LNCaP clone FGC (cell line): ENCODE measurements around the gene XBP1.
A peak's percentile ranks its signal among the peaks of the same experiment; 100 is the strongest.
"Not testable (repeated sequence)": the region's sequence is repeated elsewhere in the genome, so short reads cannot be mapped to it uniquely, and the experiment has no call there.

Experiments
- DNase-seq: peaks from one replicate; pipeline ENCODE4 v3.0.0-alpha.2; 2011; ENCODE audit warnings: low read depth
- H3K4me3 ChIP-seq: 2 replicates; pipeline ENCODE4 v1.5.1; 2011; ENCODE audit warnings: mild to moderate bottlenecking, low read depth, low read length, control low read depth
- TF ChIP-seq, protein P1 (sequence below): IDR thresholded peaks from 2 replicates; pipeline ENCODE4 v1.5.1; 2012; ENCODE audit warnings: mild to moderate bottlenecking; ENCODE audit not compliant: control insufficient read depth, insufficient read depth; ENCODE audit errors: extremely low read depth

Gene XBP1

DNA sequence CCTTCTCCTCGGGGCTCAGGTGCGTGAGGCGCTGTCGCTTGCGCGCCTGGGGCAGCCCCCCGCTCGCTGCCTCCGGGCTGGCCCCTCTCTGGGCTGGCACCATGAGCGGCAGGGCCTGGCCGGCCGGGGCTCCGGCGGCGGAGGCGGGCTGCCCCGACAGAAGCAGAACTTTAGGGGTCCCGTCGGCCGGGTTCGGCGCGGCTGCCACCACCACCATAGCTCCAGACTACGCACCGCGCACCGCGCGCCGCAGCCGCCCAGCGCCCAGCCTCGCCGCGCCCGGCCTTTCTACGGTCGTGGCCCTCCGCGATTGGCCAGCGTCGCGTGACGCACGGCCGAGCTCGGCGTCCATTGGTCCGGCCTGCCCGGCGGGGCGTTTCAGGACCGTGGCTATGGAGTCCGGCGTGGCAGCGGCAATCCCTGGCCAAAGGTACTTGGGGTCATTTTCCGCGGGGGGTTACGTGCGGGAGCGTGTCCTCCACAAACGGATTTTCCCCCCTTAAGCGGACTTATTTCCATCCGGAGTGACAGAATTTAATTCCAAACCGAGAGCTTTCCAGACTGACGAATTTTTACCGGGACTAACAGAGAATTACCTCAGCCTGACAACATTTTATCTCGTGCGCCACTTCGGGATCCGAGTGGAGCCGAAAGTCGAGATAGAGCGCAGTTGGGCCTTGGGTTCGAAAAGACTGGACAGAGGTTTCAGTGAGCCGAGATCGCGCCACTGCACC lies at the start of gene XBP1:
TSS of gene XBP1 (minus strand) at position 262 of the 734 bp plus-strand sequence.
- TF ChIP-seq, protein P1, sequence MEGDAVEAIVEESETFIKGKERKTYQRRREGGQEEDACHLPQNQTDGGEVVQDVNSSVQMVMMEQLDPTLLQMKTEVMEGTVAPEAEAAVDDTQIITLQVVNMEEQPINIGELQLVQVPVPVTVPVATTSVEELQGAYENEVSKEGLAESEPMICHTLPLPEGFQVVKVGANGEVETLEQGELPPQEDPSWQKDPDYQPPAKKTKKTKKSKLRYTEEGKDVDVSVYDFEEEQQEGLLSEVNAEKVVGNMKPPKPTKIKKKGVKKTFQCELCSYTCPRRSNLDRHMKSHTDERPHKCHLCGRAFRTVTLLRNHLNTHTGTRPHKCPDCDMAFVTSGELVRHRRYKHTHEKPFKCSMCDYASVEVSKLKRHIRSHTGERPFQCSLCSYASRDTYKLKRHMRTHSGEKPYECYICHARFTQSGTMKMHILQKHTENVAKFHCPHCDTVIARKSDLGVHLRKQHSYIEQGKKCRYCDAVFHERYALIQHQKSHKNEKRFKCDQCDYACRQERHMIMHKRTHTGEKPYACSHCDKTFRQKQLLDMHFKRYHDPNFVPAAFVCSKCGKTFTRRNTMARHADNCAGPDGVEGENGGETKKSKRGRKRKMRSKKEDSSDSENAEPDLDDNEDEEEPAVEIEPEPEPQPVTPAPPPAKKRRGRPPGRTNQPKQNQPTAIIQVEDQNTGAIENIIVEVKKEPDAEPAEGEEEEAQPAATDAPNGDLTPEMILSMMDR, result no peak
- peak; percentile 74 for DNase-seq
- H3K4me3 ChIP-seq, result peak within 1 kb of the TSS; percentile 89

DNA sequence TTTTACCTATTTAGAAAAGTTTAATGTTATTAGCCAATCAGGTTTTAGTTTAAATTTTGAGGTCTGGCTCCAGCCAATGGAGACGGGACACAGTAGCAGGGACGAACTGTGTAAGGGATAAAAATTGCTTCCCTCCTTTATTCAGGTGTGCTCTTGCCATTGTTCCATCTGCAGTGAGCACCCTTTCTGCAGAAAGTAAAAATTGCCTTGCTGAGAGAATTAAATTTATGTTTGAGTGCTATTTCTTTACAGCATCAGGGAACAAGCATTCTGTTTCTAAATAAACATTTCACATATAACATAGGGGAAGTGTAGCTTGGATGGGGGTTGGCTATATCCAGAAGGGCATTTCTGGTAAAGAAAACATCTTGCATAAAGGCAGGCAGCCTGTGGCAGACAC lies 46.6 kb upstream of the XBP1 start:
- H3K4me3 ChIP-seq, result no peak overlapping the region
- TF ChIP-seq, protein P1, result no peak
- DNase-seq, result no peak

DNA sequence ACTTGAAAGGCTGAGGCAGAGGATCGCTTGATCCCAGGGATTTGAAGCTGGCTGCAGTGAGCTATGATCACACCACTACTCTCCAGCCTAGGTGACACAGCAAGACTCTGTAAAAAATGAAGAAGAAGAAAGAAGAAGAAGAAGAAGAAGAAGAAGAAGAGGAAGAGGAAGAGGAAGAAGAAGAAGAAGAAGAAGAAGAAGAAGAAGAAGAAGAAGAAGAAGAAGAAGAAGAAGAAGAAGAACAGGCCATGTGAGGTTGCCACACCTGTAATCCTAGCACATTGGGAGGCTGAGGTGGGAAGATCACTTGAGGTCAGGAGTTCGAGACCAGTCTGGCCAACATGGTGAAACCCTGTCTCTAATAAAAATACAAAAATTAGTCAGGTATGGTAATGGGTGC lies 43.9 kb upstream of the XBP1 start:
- H3K4me3 ChIP-seq, DNase-seq: not testable (repeated sequence)

DNA sequence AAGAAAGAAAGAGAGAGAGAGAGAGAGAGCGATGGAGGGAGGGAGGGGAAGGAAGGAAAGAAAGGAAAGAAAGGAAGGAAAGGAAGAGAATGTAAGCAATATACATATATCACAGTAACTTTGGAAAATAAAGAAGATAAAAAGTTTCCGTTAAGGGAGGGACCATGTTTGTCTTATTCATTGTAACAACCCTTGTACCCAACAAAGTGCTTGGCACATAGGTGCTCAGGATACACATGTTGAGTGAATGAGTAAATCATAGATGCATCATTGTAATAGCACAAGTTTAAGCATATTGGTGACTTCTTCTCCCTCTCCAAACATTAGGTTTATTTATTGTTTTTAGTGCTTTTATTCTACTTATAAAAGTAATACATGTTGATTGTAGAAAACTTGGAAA lies 43.3 kb upstream of the XBP1 start:
- TF ChIP-seq, protein P1, result no peak
- H3K4me3 ChIP-seq, result no peak overlapping the region
- no peak for DNase-seq

DNA sequence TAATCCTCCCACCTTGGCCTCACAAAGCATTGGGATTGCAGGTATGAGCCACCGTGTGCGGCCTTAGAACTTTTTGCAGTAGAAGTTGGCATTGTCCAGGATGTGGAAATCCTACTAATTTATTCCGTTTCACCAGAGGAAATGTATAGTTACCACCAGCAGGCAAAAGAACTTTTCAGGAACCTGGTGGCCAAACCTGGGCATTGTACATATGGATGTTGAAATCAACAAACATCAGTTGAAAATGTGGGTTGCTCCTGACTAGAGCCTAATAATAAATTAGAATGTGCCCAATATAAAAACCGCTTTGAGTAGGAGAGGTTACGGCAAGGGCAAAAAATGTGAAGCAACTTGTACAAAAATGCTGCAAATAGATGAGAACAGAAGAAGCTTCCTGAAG lies 40.7 kb upstream of the XBP1 start:
- no peak overlapping the region for H3K4me3 ChIP-seq
- DNase-seq, result no peak
- TF ChIP-seq, protein P1, result no peak

DNA sequence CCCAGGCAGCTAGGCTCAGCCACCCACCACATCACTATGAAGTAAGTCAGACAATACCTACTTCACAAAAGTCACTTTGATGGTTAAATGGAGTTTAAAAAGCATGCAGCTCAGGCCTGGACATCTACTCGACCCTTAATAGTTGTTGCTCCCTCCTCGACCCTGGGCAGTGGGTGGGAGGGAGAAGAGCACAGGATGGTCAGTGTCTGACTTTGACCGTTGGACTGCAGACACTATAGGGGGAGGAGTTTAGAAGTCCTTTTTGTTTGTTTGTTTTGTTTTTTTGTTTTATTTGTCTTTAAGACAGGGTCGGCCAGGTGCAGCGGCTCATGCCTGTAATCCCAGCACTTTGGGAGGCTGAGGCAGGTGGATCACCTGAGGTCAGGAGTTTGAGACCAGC lies 38.6 kb upstream of the XBP1 start:
- TF ChIP-seq, protein P1, result no peak
- no peak for DNase-seq

DNA sequence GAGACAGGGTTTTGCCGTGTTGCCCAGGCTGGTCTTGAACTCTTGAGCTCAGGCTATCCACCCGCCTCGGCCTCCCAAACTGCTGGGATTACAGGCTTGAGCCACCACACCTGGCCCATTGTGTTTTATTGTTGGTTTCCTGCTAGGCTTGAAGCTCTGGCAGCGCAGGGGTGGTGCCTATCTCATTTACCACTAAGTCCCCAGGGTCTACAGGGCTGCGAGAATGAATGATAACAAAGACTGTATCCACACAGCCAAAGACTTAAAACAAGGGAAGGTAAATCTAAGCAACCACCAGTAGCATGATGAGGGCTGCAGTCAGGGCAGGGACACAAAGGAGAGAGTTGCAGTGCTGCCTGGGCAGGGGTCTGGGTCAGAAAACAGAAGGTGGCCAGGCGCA lies 37.3 kb upstream of the XBP1 start:
- H3K4me3 ChIP-seq, result no peak overlapping the region
- TF ChIP-seq, protein P1, result no peak
- DNase-seq, result no peak

More for the DNA sequence above, 38.6 kb upstream of the XBP1 start:
- no peak overlapping the region for H3K4me3 ChIP-seq
